NK-92 (cell line): Measurements from ENCODE around the gene HOXD10.

ENCODE experiments used
- DNase-seq: peaks from one replicate; lab custom pipeline; 2025; ENCODE audit not compliant: unreplicated experiment; lab: John Stamatoyannopoulos, UW

The HOXD10 gene

GRCh38 chr2:176161825-176162626 is 45.4 kb downstream of the HOXD10 start:
- DNase-seq, result no peak

GRCh38 chr2:176162911-176163671 is 46.5 kb downstream of the HOXD10 start:
- no peak for DNase-seq

GRCh38 chr2:176163672-176164056 is 47.1 kb downstream of the HOXD10 start:
- DNase-seq, result no peak

- DNase-seq, result no peak
These were observed 47.6 kb downstream of the HOXD10 start for GRCh38 chr2:176164201-176164600.

GRCh38 chr2:176164611-176165369 is 48.2 kb downstream of the HOXD10 start:
- no peak for DNase-seq

GRCh38 chr2:176165370-176166050 is 48.9 kb downstream of the HOXD10 start:
- DNase-seq, result no peak

GRCh38 chr2:176166272-176166671 is 49.7 kb downstream of the HOXD10 start:
- DNase-seq, result no peak

GRCh38 chr2:176167398-176167797 is 50.8 kb downstream of the HOXD10 start:
- DNase-seq, result no peak

GRCh38 chr2:176169181-176169580 is 52.6 kb downstream of the HOXD10 start:
- no peak for DNase-seq
